ENCODE data around the gene WASF3.

DNA sequence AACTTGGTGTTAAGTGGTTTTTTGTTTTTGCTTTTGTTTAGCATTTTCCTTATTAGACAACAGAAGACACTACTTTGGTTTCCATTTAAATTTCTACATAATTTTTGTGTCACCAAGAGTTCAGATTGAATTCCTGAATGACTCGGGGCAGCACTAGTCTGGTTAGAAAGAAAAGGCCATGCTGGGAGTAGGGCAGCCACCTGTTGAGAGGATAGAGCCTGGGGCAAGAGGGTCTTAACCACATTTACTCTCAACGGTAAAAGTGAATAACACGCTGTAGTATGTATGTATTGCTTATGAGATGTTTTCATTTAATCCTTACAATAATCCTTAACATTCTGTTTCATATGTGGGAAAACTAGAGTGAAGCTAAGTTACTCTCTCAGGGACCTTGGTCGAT, 131.5 kb downstream of the WASF3 start:
- TF ChIP-seq, protein P1, sequence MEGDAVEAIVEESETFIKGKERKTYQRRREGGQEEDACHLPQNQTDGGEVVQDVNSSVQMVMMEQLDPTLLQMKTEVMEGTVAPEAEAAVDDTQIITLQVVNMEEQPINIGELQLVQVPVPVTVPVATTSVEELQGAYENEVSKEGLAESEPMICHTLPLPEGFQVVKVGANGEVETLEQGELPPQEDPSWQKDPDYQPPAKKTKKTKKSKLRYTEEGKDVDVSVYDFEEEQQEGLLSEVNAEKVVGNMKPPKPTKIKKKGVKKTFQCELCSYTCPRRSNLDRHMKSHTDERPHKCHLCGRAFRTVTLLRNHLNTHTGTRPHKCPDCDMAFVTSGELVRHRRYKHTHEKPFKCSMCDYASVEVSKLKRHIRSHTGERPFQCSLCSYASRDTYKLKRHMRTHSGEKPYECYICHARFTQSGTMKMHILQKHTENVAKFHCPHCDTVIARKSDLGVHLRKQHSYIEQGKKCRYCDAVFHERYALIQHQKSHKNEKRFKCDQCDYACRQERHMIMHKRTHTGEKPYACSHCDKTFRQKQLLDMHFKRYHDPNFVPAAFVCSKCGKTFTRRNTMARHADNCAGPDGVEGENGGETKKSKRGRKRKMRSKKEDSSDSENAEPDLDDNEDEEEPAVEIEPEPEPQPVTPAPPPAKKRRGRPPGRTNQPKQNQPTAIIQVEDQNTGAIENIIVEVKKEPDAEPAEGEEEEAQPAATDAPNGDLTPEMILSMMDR (IDR thresholded peaks at IDR 0.05; ENCODE audit: low read length): no peak
- no peak for TF ChIP-seq EZH2 (IDR thresholded peaks at IDR 0.05; ENCODE audit: borderline replicate concordance, low read length)
